Left colon (tissue), 2 donors: Measurements from ENCODE around the gene FBXO15. TPM values are rescaled to one million over a fixed set of nuclear protein-coding genes. Genes with fewer than 3 reads are reported as not detected.

Experiments
- total RNA-seq, 2 donors: library from RNA; stranded (reverse); fragmentation: NEBNext Ultra II Directional; extraction: Animal tissue kit (Norgen Biotek cat#: 25700); gene quantifications; one replicate each; pipeline ENCODE4 v1.2.1, GENCODE V29; 2021
- donor health status: DM: no; HTN: no; CAD: no.
- donor health status: DM: yes; HTN: yes; CAD: no.

FBXO15 gene
- total RNA-seq, 2 donors from 2014 or later = 0.42 TPM; not detected in 1

Other genes starting within 250 kb of the FBXO15 start
- 10 to 100 TPM; 24.7 to 27.5 TPM for gene TIMM21, start 689 bp upstream of the FBXO15 start, total RNA-seq
- gene CYB5A, start 144.1 kb upstream of the FBXO15 start, total RNA-seq = 100 to 1,000 TPM; 115 to 129 TPM
- gene C18orf63, start 168.0 kb upstream of the FBXO15 start, total RNA-seq = not detected